Lung (tissue), 12 donors: ENCODE data around the gene PLK4. TPM values are rescaled to one million over a fixed set of nuclear protein-coding genes. Genes with fewer than 3 reads are reported as not detected.

Source experiments
- ATAC-seq: fragments of 200-7000 bp; cut with Tn5 transposase; one replicate; pipeline ENCODE4 v1.9.1; 2020; ENCODE audit warnings: moderate number of reproducible peaks; ENCODE audit not compliant: insufficient read depth, low FRiP score
- DNase-seq, 3 donors: peaks; one replicate each; pipeline ENCODE4 v3.0.0-alpha.2; 2013 to 2017
- H3K27ac ChIP-seq, 2 donors: one replicate each; pipeline ENCODE4 v1.5.1; 2013; ENCODE audit warnings: mild to moderate bottlenecking in 2 of 2, moderate library complexity in 2 of 2, control low read depth in 1 of 2, inconsistent platforms in 1 of 2, low read depth in 1 of 2, low read length in 1 of 2
- H3K27me3 ChIP-seq, 3 donors: one replicate each; pipeline ENCODE4 v1.5.1; 2013; ENCODE audit warnings: low read length in 2 of 3; ENCODE audit not compliant: control insufficient read depth in 3 of 3, insufficient read depth in 3 of 3
- H3K36me3 ChIP-seq, 4 donors: one replicate each; pipeline ENCODE4 v1.5.1; 2013; ENCODE audit warnings: low read length in 4 of 4, mild to moderate bottlenecking in 1 of 4, moderate library complexity in 1 of 4; ENCODE audit not compliant: control insufficient read depth in 4 of 4, insufficient read depth in 4 of 4
- H3K4me1 ChIP-seq, 5 donors: one replicate each; pipeline ENCODE4 v1.5.1; 2013; ENCODE audit warnings: low read length in 5 of 5, mild to moderate bottlenecking in 2 of 5, moderate library complexity in 1 of 5; ENCODE audit not compliant: control insufficient read depth in 5 of 5, insufficient read depth in 5 of 5
- H3K4me3 ChIP-seq: one replicate; pipeline ENCODE4 v1.5.1; 2013; ENCODE audit warnings: mild to moderate bottlenecking, control low read depth, moderate library complexity
- H3K9ac ChIP-seq, 2 donors: one replicate each; pipeline ENCODE4 v1.5.1; 2013; ENCODE audit warnings: low read length in 2 of 2, control low read depth in 1 of 2; ENCODE audit not compliant: insufficient read depth in 1 of 2
- H3K9me3 ChIP-seq, 4 donors: one replicate each; pipeline ENCODE4 v1.5.1; 2013; ENCODE audit warnings: low read length in 3 of 4, mild to moderate bottlenecking in 1 of 4, moderate library complexity in 1 of 4; ENCODE audit not compliant: control insufficient read depth in 4 of 4, insufficient read depth in 3 of 4
- WGBS, 2 donors: extraction: QIAGEN DNeasy Blood & Tissue Kit; methylation state at CpG; one replicate each; pipeline ENCODE4 v1.1.7; 2013; 5-methylcytosine and 5-hydroxymethylcytosine counted together
- polyA plus RNA-seq, 2 donors: library from polyadenylated mRNA; stranded (reverse); fragments of 200-250 nt; gene quantifications; one replicate each; pipeline ENCODE4 v1.2.1, GENCODE V29; 2013
- total RNA-seq, 2 donors: library from RNA; depleted of rRNA in 1 of 2; stranded (reverse); fragments of >200 nt in 1 of 2; gene quantifications; one replicate each; pipeline ENCODE4 v1.2.1, GENCODE V29; 2014 to 2021
- TF ChIP-seq, protein P1 (sequence below): IDR thresholded peaks from 2 replicates; pipeline ENCODE4 v1.5.1; 2012; ENCODE audit warnings: mild to moderate bottlenecking; ENCODE audit errors: control extremely low read depth, extremely low read depth
- donor health status: control.
- donor health status: control.
- donor health status: Bipolar disorder and iron deficiency.
- donor health status: healthy.
- donor health status: DM: yes; HTN: yes; CAD: no.

The PLK4 gene
- total and polyA plus RNA-seq, 4 donors: 1.2 to 13.3 (median 1.9) TPM

DNA sequence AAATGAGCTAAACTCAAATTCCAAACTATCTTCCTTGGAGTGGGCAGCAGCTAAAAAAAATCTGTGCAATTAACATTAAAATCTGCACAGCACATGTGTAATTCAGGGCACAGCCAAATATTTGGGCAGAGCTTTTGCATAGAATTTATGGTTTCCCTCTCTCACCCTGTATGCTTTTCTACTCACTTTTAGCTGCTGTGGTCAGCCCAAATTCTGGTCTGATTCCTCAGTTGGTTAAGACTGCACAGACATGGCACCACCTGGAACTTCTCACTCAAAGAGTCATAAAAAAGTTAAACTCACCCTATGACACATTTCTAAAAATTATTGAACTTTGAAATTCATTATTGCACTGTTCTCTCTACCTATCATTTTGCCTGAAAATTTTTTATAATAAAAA is 4.9 kb upstream of the PLK4 start:
- Histone ChIP-seq H3K27ac (no peak overlapping the region), H3K9me3 (no peaks in the 10 kb centered on the region), H3K9ac (no peak overlapping the region), H3K4me3 (no peak overlapping the region), H3K27me3 (no peaks in the 10 kb centered on the region), H3K36me3 (no peaks in the 10 kb centered on the region), H3K4me1 (peaks cover 0 to 6% (median 4%) of the 10 kb centered on the region in 5 donors)
- TF ChIP-seq, protein P1, sequence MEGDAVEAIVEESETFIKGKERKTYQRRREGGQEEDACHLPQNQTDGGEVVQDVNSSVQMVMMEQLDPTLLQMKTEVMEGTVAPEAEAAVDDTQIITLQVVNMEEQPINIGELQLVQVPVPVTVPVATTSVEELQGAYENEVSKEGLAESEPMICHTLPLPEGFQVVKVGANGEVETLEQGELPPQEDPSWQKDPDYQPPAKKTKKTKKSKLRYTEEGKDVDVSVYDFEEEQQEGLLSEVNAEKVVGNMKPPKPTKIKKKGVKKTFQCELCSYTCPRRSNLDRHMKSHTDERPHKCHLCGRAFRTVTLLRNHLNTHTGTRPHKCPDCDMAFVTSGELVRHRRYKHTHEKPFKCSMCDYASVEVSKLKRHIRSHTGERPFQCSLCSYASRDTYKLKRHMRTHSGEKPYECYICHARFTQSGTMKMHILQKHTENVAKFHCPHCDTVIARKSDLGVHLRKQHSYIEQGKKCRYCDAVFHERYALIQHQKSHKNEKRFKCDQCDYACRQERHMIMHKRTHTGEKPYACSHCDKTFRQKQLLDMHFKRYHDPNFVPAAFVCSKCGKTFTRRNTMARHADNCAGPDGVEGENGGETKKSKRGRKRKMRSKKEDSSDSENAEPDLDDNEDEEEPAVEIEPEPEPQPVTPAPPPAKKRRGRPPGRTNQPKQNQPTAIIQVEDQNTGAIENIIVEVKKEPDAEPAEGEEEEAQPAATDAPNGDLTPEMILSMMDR: no peak
- no peak for DNase-seq
- no peak for ATAC-seq

GRCh38 chr4:127881563-127881864 is 821 bp downstream of the PLK4 start:
- DNase-seq (no peak), ATAC-seq (no peak)
- Histone ChIP-seq H3K9ac (peak overlapping the region; percentile 67 to 76), H3K4me1 (peaks cover 0 to 15% (median 2%) of the 10 kb centered on the region in 5 donors), H3K9me3 (no peaks in the 10 kb centered on the region), H3K27me3 (no peaks in the 10 kb centered on the region), H3K4me3 (peak overlapping the region; percentile 76), H3K36me3 (peaks cover 0 to 7% (median 0%) of the 10 kb centered on the region in 4 donors), H3K27ac (no peak overlapping the region)
- TF ChIP-seq, protein P1: no peak
- WGBS, 2 donors: 1 to 2% methylated on average over 7 of the region's 7 CpGs

- WGBS, 2 donors: 100% methylated on average over 1 of the region's 1 CpG
- ATAC-seq (no peak), DNase-seq (no peak)
These were observed 7.9 kb downstream of the PLK4 start for GRCh38 chr4:127888559-127888958.

GRCh38 chr4:127889903-127890302 is 9.2 kb downstream of the PLK4 start:
- TF ChIP-seq, protein P1: no peak
- DNase-seq: no peak
- ATAC-seq: no peak
- no peaks in the 10 kb centered on the region for H3K9me3 ChIP-seq
- H3K36me3 ChIP-seq: peaks cover 0 to 20% (median 6%) of the 10 kb centered on the region in 4 donors
- H3K27ac ChIP-seq: no peak overlapping the region
- H3K4me3 ChIP-seq: no peak overlapping the region
- no peak overlapping the region for H3K9ac ChIP-seq
- H3K27me3 ChIP-seq: no peaks in the 10 kb centered on the region
- WGBS, 2 donors: 85 to 91% methylated on average over 3 of the region's 3 CpGs
- no peaks in the 10 kb centered on the region for H3K4me1 ChIP-seq

More at GRCh38 chr4:127888559-127888958, 7.9 kb downstream of the PLK4 start:
- Histone ChIP-seq H3K27me3 (no peaks in the 10 kb centered on the region), H3K36me3 (peaks cover 0 to 16% (median 4%) of the 10 kb centered on the region in 4 donors), H3K4me1 (no peaks in the 10 kb centered on the region), H3K9ac (no peak overlapping the region), H3K9me3 (no peaks in the 10 kb centered on the region), H3K4me3 (no peak overlapping the region), H3K27ac (no peak overlapping the region)
- TF ChIP-seq, protein P1: no peak
